Measurements from ENCODE around the gene NBR1.
"Not testable (repeated sequence)": the region's sequence is repeated elsewhere in the genome, so short reads cannot be mapped to it uniquely, and the experiment has no call there.

DNA sequence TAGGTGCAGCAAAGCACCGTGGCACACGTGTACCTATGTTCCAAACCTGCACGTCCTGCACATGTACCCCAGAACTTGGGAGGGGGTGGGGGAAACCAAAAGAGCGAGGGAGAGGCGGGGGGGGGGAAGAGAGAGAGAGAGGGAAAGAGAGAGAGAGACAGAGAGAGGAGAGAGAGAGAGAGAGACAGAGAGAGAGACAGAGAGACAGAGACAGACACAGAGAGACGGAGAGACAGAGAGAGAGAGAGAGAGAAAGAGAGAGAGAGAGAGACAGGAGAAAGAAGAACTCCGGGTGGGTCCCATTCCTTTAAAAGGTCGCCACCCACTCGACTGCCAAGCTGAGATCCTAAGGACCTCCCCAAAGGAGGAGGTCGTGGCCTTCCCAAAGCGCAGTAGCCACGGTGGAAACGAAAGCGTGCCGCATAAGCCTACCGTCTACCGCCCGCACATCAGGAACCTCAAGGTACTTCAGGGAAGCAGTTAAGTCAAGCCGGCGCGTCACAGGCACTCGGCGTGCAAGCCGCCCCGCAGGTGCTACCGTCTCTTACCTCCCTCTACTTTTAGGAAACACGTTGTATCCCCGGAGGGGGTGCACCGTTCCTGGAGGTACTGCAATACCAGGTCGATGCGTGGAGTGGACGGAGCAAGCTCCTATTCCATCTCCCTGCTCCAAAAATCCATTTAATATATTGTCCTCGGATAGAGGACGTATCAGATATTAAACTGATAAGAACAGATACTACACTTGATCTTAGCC lies 69.8 kb downstream of the NBR1 start:
- TF ChIP-seq, protein P1, sequence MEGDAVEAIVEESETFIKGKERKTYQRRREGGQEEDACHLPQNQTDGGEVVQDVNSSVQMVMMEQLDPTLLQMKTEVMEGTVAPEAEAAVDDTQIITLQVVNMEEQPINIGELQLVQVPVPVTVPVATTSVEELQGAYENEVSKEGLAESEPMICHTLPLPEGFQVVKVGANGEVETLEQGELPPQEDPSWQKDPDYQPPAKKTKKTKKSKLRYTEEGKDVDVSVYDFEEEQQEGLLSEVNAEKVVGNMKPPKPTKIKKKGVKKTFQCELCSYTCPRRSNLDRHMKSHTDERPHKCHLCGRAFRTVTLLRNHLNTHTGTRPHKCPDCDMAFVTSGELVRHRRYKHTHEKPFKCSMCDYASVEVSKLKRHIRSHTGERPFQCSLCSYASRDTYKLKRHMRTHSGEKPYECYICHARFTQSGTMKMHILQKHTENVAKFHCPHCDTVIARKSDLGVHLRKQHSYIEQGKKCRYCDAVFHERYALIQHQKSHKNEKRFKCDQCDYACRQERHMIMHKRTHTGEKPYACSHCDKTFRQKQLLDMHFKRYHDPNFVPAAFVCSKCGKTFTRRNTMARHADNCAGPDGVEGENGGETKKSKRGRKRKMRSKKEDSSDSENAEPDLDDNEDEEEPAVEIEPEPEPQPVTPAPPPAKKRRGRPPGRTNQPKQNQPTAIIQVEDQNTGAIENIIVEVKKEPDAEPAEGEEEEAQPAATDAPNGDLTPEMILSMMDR (IDR thresholded peaks at IDR 0.05): not testable (repeated sequence)
- TF ChIP-seq POLR2A (IDR thresholded peaks at IDR 0.05): not testable (repeated sequence)

All from thyroid gland (tissue), 4 donors.